Adrenal gland (tissue), 5 donors: Measurements from ENCODE around the gene PTPRN2.

Source experiments
- CTCF ChIP-seq, 6 experiments: fragments of 450-650 bp in 4 of 6; fragments of 200-600 bp in 2 of 6; sonication (generic) in 1 of 6; IDR thresholded peaks; 1 replicate in 5 of 6; 2 replicates in 1 of 6; pipeline versions ENCODE4 v1.5.1 to v1.8.0; 2016 to 2021; ENCODE audit warnings: antibody characterized with exemption in 6 of 6, mild to moderate bottlenecking in 2 of 6, moderate library complexity in 1 of 6
- POLR2A ChIP-seq, 2 donors: fragments of 450-650 bp; IDR thresholded peaks; one replicate each; pipeline ENCODE4 v1.6.1; 2017; ENCODE audit warnings: antibody characterized with exemption in 2 of 2, mild to moderate bottlenecking in 2 of 2, moderate library complexity in 1 of 2
- donor health status: DM: no; HTN: no; CAD: no.

GRCh38 chr7:158377800-158378623 lies 209.6 kb downstream of the PTPRN2 start:
- TF ChIP-seq POLR2A (IDR thresholded peaks at IDR 0.05) (no peak), CTCF (IDR thresholded peaks at IDR 0.05) (no peak)
